ENCODE data around the gene IL1RAPL1. TPM values are rescaled to one million over a fixed set of nuclear protein-coding genes. Genes with fewer than 3 reads are reported as not detected.

The IL1RAPL1 gene
- total and polyA plus RNA-seq, 8 donors: 0.06 to 3.3 (median 0.31) TPM; not detected in 3

DNA sequence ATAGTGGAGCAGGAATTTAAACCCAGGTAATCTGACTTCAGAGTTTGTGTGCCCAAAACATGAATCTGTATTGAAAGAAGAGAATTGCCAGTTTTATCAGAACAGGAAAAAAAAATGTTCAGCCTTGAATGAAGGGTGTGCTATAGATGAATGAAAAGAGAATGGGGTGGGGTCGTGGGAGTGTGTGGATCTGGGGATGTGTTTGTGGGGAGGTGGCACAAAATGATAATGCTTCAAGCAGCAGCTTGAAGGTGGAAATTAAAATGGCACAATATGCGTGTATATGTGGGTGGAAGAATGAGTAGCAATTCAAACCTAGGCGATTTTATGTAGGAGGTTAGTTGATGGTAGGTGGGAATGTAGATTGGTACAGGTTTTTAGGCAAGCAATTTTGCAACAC lies 122.2 kb downstream of the IL1RAPL1 start:
- intact Hi-C loops (cut with DNase I; ENCODE audit: low total_unique reads): no loop called here
- peaks cover 0 to 9% (median 2%) of the 10 kb centered on the region in 4 donors for H3K9me3 ChIP-seq
- WGBS, 5 donors: 36 to 76% (median 67%) methylated on average over 3 of the region's 3 CpGs
- H3K4me1 ChIP-seq: no peaks in the 10 kb centered on the region
- H3K4me3 ChIP-seq: no peak overlapping the region
- TF ChIP-seq, protein P1, sequence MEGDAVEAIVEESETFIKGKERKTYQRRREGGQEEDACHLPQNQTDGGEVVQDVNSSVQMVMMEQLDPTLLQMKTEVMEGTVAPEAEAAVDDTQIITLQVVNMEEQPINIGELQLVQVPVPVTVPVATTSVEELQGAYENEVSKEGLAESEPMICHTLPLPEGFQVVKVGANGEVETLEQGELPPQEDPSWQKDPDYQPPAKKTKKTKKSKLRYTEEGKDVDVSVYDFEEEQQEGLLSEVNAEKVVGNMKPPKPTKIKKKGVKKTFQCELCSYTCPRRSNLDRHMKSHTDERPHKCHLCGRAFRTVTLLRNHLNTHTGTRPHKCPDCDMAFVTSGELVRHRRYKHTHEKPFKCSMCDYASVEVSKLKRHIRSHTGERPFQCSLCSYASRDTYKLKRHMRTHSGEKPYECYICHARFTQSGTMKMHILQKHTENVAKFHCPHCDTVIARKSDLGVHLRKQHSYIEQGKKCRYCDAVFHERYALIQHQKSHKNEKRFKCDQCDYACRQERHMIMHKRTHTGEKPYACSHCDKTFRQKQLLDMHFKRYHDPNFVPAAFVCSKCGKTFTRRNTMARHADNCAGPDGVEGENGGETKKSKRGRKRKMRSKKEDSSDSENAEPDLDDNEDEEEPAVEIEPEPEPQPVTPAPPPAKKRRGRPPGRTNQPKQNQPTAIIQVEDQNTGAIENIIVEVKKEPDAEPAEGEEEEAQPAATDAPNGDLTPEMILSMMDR (IDR thresholded peaks at IDR 0.05): no peak
- TF ChIP-seq EP300 (IDR thresholded peaks at IDR 0.05) (no peak), POLR2A (IDR thresholded peaks at IDR 0.05) (no peak), POLR2AphosphoS5 (IDR thresholded peaks at IDR 0.05) (no peak)
- DNase-seq: no peak
- H3K36me3 ChIP-seq: no peaks in the 10 kb centered on the region
- H3K27ac ChIP-seq: no peak overlapping the region
- no peaks in the 10 kb centered on the region for H3K27me3 ChIP-seq

- intact Hi-C loops (cut with DNase I; ENCODE audit: low total_unique reads): no loop called here
Measured at GRCh38 chrX:28717864-28718263, 130.6 kb downstream of the IL1RAPL1 start.

GRCh38 chrX:28718450-28718849 lies 131.2 kb downstream of the IL1RAPL1 start:
- intact Hi-C loops (cut with DNase I; ENCODE audit: low total_unique reads): no loop called here
- H3K4me3 ChIP-seq: no peak overlapping the region
- no peak overlapping the region for H3K27ac ChIP-seq
- H3K9me3 ChIP-seq: peaks cover 0 to under 1% (median 0%) of the 10 kb centered on the region in 4 donors
- H3K36me3 ChIP-seq: no peaks in the 10 kb centered on the region
- 44 to 92% (median 71%) methylated on average over 1 of the region's 1 CpG for WGBS, 5 donors
- TF ChIP-seq, protein P1 (IDR thresholded peaks at IDR 0.05): no peak
- TF ChIP-seq EP300 (IDR thresholded peaks at IDR 0.05) (no peak), POLR2A (IDR thresholded peaks at IDR 0.05) (no peak), POLR2AphosphoS5 (IDR thresholded peaks at IDR 0.05) (no peak)
- no peaks in the 10 kb centered on the region for H3K27me3 ChIP-seq
- no peak for DNase-seq
- H3K4me1 ChIP-seq: no peaks in the 10 kb centered on the region

More at GRCh38 chrX:28717864-28718263, 130.6 kb downstream of the IL1RAPL1 start:
- TF ChIP-seq POLR2A (IDR thresholded peaks at IDR 0.05) (no peak), EP300 (IDR thresholded peaks at IDR 0.05) (no peak), POLR2AphosphoS5 (IDR thresholded peaks at IDR 0.05) (no peak)
- TF ChIP-seq, protein P1 (IDR thresholded peaks at IDR 0.05): no peak
- no peak overlapping the region for H3K27ac ChIP-seq
- DNase-seq: no peak
- no peaks in the 10 kb centered on the region for H3K27me3 ChIP-seq
- H3K9me3 ChIP-seq: peaks cover 0 to 4% (median 0%) of the 10 kb centered on the region in 4 donors
- no peak overlapping the region for H3K4me3 ChIP-seq
- H3K36me3 ChIP-seq: no peaks in the 10 kb centered on the region
- H3K4me1 ChIP-seq: no peaks in the 10 kb centered on the region

DNA sequence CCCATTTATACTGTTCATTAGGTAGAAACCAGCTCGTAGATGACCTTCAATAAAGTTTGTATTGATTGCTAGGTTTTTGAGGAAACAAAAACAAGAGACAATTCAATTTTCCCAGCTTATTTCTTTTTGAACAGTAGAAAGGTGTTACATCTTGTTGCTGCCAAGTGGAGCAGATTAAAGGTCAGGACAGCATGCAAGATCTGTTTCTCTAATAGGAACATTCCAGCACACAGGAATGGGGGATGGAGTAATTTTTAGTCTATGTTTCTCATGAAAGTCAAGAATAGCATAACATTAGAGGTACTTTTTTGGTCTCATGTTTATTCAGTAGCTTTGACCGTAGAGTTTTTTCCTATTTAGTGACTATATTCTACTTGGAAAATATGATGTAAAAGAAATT lies 132.4 kb downstream of the IL1RAPL1 start:
- Histone ChIP-seq H3K27me3 (no peaks in the 10 kb centered on the region), H3K4me3 (no peak overlapping the region), H3K9me3 (no peaks in the 10 kb centered on the region), H3K36me3 (no peaks in the 10 kb centered on the region), H3K4me1 (no peaks in the 10 kb centered on the region), H3K27ac (no peak overlapping the region)
- intact Hi-C loops (cut with DNase I; ENCODE audit: low total_unique reads): no loop called here
- TF ChIP-seq POLR2A (IDR thresholded peaks at IDR 0.05) (no peak), POLR2AphosphoS5 (IDR thresholded peaks at IDR 0.05) (no peak)
- TF ChIP-seq, protein P1 (IDR thresholded peaks at IDR 0.05): no peak
- DNase-seq: no peak
- 63 to 85% (median 70%) methylated on average over 2 of the region's 2 CpGs for WGBS, 5 donors
